Measurements from ENCODE around the gene CGNL1.

CGNL1 gene

GRCh38 chr15:57452090-57452754 is 75.9 kb downstream of the CGNL1 start:
- no peak for DNase-seq (ENCODE audit: low read depth in 1 of 2, low spot score in 1 of 2)

GRCh38 chr15:57455929-57456328 is 79.6 kb downstream of the CGNL1 start:
- DNase-seq (ENCODE audit: low read depth in 1 of 2, low spot score in 1 of 2): no peak

DNA sequence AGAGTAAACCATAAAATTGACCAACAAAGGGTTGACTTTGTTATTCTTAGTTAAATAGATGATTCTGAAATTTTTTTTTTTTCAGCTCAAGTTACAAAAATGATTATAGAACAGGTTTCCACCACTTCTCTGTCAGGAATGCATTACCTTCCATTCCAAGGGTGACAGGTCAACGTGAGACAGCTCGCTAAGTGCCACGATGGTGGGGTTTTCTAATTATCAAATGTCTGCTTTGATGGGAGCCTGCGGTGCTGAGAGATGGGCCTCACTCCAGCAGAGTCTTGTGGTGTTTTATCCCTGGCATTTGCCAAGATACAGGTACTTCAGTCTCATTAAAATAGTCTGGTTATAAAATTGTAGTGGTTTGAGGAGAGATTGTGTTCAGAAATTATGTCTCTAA is 80.3 kb downstream of the CGNL1 start:
- DNase-seq (ENCODE audit: low read depth in 1 of 2, low spot score in 1 of 2): no peak

GRCh38 chr15:57457726-57458125 is 81.4 kb downstream of the CGNL1 start:
- no peak for DNase-seq (ENCODE audit: low read depth in 1 of 2, low spot score in 1 of 2)

- DNase-seq (ENCODE audit: low read depth in 1 of 2, low spot score in 1 of 2): no peak
These were observed 82.1 kb downstream of the CGNL1 start for GRCh38 chr15:57458356-57458781.

- no peak for DNase-seq (ENCODE audit: low read depth in 1 of 2, low spot score in 1 of 2)
These were observed 84.0 kb downstream of the CGNL1 start for GRCh38 chr15:57460208-57460816.

- DNase-seq (ENCODE audit: low read depth in 1 of 2, low spot score in 1 of 2): no peak
These were observed 85.2 kb downstream of the CGNL1 start for GRCh38 chr15:57461541-57461940.

DNA sequence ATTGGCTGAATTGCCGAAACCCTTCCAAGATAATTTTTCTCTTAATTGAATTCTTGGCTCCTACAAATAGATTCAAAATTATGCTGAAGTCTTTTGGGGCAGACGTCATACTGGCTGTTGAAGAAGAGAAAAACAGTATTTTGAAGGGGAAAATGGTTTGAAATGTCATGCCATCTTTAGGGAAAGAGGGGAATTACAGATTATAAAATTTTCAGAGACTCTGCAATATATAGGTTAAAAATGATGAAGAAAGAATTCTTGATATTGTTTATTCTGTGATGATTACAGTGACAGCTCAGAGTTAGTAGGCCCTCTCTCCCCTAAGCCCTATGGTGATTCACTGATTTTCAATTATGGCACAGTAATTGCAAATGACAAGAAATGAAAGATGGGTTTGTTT is 86.1 kb downstream of the CGNL1 start:
- DNase-seq (ENCODE audit: low read depth in 1 of 2, low spot score in 1 of 2): no peak

- DNase-seq (ENCODE audit: low read depth in 1 of 2, low spot score in 1 of 2): no peak
These were observed 87.1 kb downstream of the CGNL1 start for GRCh38 chr15:57463360-57463759.

DNA sequence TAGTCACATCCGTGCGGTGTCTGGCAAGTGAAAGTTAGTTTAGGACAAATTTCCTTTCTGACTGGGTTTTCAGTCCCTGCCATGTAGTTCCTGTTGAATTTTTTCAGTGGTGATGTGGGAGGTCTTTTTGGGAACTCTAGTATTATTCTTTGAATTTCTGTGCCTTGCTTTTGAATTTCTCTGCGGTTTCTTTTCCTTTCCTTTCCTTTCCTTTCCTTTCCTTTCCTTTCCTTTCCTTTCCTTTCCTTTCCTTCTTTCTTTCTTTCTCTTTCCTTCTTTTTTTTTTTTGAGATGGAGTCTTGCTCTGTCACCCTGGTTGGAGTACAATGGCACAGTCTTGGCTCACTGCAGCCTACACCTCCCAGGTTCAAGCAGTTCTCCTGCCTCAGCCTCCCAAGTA is 88.2 kb downstream of the CGNL1 start:
- no peak for DNase-seq (ENCODE audit: low read depth in 1 of 2, low spot score in 1 of 2)

DNA sequence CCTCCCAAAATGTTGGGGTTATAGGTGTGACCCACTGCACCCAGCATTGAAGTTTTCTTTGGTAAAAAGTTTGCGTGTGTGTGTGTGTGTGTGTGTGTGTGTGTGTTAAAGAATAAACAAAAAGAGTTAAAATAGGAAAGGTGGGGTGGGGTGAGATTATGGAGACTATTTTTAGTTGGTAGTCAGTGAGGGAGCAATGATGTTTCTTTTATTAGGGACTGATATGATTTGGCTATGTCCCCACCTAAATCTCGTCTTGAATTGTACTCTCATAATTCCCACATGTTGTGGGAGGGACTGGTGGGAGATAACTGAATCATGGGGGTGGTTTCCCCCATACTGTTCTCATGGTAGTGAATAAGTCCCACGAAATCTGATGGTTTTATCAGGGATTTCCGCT is 92.2 kb downstream of the CGNL1 start:
- no peak for DNase-seq (ENCODE audit: low read depth in 1 of 2, low spot score in 1 of 2)

- DNase-seq (ENCODE audit: low read depth in 1 of 2, low spot score in 1 of 2): no peak
These were observed 94.2 kb downstream of the CGNL1 start for GRCh38 chr15:57470543-57470942.

GRCh38 chr15:57472861-57473260 is 96.6 kb downstream of the CGNL1 start:
- no peak for DNase-seq (ENCODE audit: low read depth in 1 of 2, low spot score in 1 of 2)

DNA sequence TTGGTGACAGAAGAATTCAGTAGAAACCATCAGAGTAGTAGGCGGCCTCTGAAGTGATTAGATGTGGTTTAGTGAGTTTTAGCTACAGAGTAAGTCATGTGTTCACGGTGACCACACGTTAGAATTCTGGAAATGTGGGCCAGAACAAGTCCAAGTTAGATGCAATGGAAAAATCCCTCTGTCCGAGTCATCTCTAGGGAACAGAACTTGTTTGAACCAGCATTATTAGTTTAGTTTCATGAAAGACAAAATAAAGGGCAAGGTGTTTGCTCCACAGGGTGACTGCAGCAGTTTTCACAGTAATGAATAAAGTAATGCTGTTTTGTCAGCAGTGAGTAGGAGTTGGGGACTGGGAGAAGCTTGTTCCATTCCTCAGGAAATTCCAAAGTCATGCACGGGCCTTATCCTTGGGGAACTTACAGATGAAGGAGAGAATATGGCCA is 100.2 kb downstream of the CGNL1 start:
- no peak for DNase-seq (ENCODE audit: low read depth in 1 of 2, low spot score in 1 of 2)

DNA sequence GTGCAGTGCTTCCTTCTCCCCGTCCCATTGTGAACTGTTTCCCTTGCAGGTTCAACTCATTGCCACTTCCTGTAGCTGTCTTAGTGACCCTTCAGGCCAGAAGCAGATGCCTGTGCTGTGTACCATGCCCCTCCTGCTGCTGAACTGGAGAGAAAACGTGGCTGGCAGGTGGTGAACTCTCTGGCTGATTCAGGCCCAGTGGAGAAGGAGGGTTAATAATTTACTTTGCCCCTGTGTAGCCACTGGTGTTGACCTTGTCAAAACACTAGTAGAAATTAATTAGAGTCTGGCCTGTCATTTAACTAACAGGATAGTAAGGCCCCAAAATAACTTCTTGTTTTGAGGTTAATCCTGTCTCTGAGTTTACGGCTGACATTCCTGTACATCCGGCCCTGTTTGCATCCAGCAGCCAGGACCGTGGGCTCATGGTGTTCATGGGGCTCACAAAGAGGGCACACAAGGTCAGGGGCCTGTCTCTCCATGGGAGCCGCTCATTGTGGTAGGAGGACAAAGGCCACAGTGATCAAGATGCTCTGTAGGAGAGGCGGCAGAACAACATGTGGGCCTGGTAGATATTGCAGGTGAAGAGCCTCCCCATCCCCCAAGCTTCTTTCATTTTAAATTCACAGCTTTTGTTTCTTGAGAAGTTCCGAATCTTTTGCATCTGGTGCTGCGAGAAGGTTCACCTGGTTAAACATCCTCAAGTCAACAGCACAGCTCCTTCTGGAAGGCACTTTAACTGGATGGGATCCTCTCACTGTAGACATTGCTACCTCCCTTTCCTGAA is 101.6 kb downstream of the CGNL1 start:
- DNase-seq (ENCODE audit: low read depth in 1 of 2, low spot score in 1 of 2): no peak

GRCh38 chr15:57479005-57479404 is 102.7 kb downstream of the CGNL1 start:
- no peak for DNase-seq (ENCODE audit: low read depth in 1 of 2, low spot score in 1 of 2)

DNA sequence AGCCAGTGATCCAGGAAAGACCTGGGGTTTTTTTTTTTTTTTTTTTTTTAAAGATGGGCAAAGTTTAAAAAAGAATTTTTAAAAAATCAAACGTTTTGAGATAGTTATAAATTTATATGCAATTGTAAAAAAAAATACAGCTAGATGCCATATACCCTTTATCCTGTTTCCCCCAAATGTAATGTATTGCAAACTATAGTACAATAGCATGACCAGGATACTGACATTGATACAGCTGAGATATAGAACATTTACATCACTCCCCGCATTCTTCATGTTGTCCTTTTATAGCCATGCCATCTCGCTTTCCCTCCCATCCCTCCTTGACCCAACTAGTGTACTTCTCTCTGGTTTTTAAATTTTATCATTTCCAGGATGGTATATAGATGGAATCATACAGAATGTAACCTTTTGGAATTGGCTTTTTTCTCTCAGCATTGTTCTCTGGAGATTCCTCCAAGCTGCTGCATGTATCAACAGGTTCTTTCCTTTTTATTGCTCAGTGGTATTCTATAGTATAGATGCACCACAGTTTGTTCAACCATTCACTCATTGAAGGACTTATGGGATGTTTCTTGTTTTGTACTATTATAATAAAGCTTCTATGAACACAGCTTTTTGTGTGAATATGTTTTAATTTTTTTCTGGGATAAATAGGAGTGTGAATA is 104.9 kb downstream of the CGNL1 start:
- DNase-seq (ENCODE audit: low read depth in 1 of 2, low spot score in 1 of 2): no peak

DNA sequence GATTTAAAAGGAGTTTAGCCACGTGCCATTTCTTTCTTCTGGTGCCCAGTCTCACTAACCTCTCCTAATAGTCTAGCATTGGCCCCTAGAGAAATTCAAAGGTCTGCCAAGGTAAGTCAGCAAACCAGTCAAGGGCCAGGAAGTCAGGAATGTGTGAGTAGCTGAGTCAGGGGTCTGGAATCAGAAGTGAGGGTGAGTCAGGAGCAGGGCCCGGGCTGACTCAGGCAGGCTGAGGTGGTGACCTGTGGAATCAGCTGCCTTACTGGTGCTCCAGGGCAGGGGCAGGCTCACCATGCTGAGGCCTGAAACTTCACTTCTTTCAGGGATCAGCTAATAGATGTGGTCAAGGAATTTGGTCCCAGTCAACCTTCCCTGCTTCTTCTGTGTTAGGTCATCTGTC is 109.6 kb downstream of the CGNL1 start:
- no peak for DNase-seq (ENCODE audit: low read depth in 1 of 2, low spot score in 1 of 2)

GRCh38 chr15:57486833-57487232 is 110.5 kb downstream of the CGNL1 start:
- DNase-seq (ENCODE audit: low read depth in 1 of 2, low spot score in 1 of 2): no peak

- no peak for DNase-seq (ENCODE audit: low read depth in 1 of 2, low spot score in 1 of 2)
These were observed 112.8 kb downstream of the CGNL1 start for GRCh38 chr15:57489122-57489521.

- DNase-seq (ENCODE audit: low read depth in 1 of 2, low spot score in 1 of 2): no peak
These were observed 117.0 kb downstream of the CGNL1 start for GRCh38 chr15:57493351-57493750.

- DNase-seq (ENCODE audit: low read depth in 1 of 2, low spot score in 1 of 2): no peak
These were observed 118.3 kb downstream of the CGNL1 start for GRCh38 chr15:57494581-57494980.
